ENCODE measurements around the gene CFDP1.

CFDP1 gene

GRCh38 chr16:75372236-75372856 lies 61.0 kb downstream of the CFDP1 start:
- no peak for DNase-seq (ENCODE audit: low spot score)

- no peak for DNase-seq (ENCODE audit: low spot score)
Measured at GRCh38 chr16:75371171-75371570, 62.1 kb downstream of the CFDP1 start.

DNA sequence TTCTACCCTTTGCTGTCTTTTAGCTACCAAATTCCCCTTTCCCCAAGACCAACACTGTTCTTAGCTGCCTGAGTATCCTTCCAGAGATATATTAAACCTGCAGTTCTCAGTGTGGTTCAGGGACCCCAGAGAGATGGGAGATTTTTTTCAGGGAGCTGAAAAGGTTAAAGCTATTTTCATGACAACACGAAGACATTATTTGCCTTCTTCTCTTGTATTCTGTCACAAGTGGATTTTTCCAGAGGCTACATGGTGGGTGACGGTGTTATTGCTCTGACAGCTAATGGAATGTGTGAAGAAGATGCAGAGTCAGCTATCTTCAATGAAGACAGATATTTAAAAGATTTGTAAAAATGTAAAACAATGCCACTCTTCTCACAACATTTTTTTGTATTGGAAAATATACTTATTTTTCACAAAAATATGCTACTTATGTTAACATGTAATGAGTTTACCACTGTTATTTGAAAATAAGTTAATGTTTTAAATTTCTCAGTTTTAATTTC lies 69.0 kb downstream of the CFDP1 start:
- no peak for DNase-seq (ENCODE audit: low spot score)

GRCh38 chr16:75362846-75363245 lies 70.5 kb downstream of the CFDP1 start:
- no peak for DNase-seq (ENCODE audit: low spot score)

DNA sequence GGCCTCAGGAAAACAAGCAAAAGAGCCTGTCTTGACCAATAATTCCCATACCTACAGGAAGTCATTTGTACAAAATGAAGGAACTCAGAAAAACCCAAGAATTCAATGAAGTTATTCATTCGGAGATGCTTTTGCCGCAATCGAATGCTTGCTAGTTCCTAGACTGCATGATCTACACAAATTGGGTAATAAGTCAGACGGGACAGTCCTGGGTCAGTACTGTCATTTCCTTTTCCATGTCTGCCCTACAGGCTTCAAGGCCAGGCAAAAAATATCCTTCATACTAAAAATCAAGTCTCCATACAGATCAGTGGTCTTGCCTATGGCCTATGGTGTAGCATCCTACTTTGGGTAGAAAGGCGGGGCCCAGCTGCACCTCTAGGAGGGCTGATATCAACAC lies 71.4 kb downstream of the CFDP1 start:
- DNase-seq (ENCODE audit: low spot score), result no peak

DNA sequence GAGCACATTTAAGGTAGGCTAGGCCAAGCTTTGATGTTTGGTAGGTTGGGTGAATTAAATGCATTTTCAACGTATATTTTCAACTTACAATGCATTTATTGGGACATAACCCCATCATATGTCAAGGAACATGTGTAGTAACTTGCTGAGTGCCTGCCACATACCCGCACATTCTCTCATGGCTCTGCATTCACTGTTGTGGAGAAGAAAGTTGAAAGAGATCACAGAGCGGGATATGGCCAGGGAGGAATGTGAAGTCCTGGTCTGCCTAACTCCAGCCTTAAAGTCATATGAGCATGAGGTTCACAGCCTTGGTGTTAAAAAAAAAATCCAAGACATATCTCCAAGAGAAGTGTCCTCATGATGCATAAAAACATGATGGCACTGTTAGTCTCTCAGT lies 79.1 kb downstream of the CFDP1 start:
- no peak for DNase-seq (ENCODE audit: low spot score)

GRCh38 chr16:75351183-75351582 lies 82.1 kb downstream of the CFDP1 start:
- DNase-seq (ENCODE audit: low spot score), result no peak

- DNase-seq (ENCODE audit: low spot score), result no peak
Measured at GRCh38 chr16:75345711-75346110, 87.6 kb downstream of the CFDP1 start.

DNA sequence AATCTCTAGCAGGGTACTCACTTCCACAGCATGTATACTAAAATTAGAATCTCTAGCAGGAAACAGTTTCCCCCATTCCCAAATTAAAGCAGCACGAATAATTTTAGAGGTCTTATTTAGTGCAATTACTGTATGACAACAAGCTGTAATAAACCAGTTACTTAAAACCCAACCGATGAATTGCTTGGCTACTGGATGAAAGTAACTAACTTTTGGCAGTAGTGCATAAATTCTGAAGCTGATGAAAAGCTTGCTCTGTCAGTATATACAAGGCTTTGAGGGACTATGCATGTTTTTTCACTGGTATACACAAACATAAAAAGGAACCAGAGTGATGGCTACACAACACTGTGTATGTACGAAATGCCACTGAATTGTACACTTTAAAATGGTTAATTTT lies 89.4 kb downstream of the CFDP1 start:
- DNase-seq (ENCODE audit: low spot score), result no peak

DNA sequence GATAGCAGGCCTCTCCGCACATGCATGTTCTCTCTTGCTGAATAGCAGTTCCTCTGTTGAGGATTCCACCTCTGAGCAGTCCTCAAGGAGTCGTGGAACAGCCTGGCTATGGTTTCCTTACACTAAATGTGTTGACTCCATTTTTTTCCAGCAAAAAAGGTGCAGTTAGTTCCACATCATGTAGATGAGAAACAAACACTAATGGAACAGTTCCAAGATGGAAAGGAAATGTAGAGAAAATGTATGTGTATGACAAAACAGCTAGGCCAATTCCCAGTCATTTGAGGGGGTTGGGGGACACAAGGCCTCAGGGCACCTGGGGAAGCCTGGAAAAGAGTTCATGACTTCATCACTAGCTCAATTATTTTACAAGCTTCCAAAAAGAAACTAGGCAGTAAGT lies 90.0 kb downstream of the CFDP1 start:
- no peak for DNase-seq (ENCODE audit: low spot score)

GRCh38 chr16:75342308-75342811 lies 90.9 kb downstream of the CFDP1 start:
- no peak for DNase-seq (ENCODE audit: low spot score)

GRCh38 chr16:75341564-75342307 lies 91.6 kb downstream of the CFDP1 start:
- DNase-seq (ENCODE audit: low spot score), result no peak

DNA sequence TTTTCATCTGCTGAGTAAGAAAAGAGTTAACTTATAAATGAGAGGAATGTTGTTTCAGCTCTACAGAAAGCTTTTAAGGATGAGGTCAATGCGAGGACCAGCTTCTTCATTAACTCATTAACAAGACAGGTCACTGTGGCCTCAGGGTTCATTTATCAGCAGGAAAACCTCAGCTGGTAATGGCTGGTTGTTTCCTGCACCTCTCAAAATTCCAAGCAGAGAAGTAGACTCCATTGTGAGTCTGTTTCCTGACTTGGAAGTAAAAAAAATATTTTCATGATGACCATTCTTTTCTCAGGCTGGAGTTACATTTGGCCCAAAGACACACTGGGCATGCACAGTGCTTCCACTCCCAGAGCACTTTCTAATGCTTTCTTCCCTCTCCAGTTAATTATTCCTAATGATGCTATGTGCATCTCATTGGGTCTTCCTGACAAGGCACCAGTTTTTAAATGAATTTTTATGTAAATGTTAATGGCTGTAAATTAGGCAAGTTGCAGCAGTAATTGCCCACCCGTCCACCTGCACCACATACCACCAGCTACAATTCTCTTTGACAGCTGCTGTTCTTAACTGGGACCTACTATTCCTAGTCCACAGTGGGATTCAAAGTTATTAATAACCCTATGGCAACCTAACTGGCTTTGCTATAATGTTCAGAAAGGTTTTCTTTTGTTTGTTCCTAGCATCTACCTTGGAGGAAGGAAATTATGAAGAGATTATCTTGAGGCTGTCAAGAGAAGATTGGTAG lies 92.4 kb downstream of the CFDP1 start:
- DNase-seq (ENCODE audit: low spot score), result no peak

DNA sequence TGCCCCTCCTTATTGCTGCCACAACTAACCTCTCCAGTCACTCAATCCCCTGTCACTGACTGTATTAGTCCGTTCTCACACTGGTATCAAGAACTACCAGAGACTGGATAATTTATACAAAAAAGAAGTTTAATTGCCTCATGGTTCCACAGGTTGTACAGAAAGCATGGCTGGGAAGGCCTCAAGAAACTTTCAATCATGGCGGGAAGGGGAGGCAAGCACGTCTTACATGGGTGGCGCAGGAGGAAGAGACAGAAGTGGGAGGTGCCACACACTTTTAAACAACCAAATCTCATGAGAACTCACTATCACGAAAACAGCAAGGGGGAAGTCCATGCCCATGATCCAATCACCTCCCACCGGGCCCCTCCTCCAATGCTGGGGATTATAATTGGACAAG lies 95.9 kb downstream of the CFDP1 start:
- DNase-seq (ENCODE audit: low spot score), result no peak

GRCh38 chr16:75336521-75336920 lies 96.8 kb downstream of the CFDP1 start:
- no peak for DNase-seq (ENCODE audit: low spot score)

GRCh38 chr16:75333721-75334163 lies 99.6 kb downstream of the CFDP1 start:
- DNase-seq (ENCODE audit: low spot score), result no peak

DNA sequence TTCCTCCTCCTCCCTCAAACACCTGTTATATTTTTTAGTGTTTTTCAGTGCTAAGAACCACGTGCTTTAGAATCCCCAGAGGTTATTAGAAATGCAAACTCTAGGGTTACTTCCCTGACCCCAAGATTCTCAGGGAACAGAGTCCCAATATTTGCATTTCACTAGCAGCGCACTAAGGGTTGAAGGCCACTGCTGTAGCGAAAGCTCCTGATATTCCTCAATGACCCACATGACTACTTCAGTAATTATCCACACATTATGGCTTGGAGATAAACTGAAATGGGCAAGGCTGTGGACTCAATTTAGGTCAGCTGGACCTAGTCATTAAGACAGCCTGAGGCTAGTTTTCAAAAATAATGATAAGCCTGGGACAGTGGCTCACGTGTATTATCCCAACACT lies 103.4 kb downstream of the CFDP1 start:
- DNase-seq (ENCODE audit: low spot score), result no peak

GRCh38 chr16:75326333-75326732 lies 107.0 kb downstream of the CFDP1 start:
- DNase-seq (ENCODE audit: low spot score), result no peak

GRCh38 chr16:75323933-75324332 lies 109.4 kb downstream of the CFDP1 start:
- DNase-seq (ENCODE audit: low spot score), result no peak

DNA sequence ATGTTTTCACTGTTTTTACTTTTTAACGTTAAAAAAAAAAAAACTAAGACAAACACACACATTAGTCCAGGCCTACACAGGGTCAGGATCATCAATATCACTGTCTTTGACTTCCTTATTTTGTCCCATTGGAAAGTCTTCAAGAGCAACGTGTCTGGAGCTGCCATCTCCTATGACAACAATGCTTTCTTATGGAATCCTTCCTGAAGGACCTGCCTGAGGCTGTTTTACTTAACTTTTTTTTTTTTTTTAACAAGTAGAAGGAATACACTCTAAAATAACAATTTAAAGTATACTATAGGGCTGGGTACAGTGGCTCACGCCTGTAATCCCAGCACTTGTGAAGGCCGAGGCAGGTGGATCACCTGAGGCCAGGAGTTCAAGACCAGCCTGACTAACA lies 110.1 kb downstream of the CFDP1 start:
- DNase-seq (ENCODE audit: low spot score), result no peak

- no peak for DNase-seq (ENCODE audit: low spot score)
Measured at GRCh38 chr16:75322740-75323139, 110.6 kb downstream of the CFDP1 start.

DNA sequence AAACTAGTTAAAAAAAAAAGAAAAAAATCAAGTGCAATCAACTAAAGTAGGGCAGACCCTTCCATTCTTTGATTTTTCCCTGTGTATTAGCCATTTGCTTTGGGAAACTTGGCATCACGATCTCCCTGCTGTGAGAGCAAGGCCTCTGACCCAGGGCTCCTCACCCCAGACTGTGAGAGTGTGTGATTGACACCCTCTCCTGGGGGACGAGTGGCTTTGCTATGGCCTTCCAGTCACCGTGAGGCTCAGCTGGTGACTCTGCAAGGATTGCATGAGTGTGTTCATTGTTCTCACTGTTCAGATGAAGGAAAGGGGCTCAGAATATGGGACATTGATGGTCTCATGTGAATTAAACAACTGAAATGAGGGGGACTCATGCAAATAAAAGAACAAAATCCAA lies 112.9 kb downstream of the CFDP1 start:
- DNase-seq (ENCODE audit: low spot score), result no peak
